ENCODE data around the gene TEAD3.

The TEAD3 gene

DNA sequence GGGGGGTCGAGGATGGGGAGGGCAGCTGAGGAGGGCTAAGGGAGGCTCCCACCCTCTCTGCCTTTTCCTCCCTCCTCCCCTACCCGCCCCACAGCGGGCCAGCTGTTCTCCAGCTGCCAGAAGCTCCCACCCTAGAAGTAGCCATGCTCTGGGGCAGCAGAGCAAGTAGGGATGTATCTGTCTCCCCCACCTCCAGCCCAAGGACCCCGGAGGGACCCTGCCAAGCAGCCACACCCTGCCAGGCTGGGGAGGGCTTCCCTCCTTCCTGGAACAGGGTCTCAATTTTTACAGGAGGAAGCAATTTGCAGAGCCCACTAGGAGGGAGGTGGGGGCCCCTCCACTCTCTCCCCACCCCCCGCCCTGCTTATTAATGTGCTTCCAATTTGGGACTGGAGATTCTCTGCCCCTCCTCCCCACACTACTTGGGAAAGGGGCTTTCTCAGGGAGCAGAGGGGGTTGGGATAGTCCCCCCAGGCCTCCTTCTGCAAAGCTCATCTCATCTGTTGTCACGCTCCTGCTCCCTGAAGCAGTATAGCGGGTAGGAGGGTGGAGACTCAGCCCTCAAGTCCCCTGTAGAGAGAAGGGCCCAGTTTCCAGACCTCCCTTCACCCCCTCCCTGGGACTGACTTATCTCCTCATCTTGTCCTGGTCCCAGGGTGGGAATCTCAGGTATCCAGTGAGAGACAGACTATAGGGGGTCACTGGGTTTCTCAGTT lies 4.5 kb downstream of the TEAD3 start:
- no peak for DNase-seq (ENCODE audit: low read depth)

DNA sequence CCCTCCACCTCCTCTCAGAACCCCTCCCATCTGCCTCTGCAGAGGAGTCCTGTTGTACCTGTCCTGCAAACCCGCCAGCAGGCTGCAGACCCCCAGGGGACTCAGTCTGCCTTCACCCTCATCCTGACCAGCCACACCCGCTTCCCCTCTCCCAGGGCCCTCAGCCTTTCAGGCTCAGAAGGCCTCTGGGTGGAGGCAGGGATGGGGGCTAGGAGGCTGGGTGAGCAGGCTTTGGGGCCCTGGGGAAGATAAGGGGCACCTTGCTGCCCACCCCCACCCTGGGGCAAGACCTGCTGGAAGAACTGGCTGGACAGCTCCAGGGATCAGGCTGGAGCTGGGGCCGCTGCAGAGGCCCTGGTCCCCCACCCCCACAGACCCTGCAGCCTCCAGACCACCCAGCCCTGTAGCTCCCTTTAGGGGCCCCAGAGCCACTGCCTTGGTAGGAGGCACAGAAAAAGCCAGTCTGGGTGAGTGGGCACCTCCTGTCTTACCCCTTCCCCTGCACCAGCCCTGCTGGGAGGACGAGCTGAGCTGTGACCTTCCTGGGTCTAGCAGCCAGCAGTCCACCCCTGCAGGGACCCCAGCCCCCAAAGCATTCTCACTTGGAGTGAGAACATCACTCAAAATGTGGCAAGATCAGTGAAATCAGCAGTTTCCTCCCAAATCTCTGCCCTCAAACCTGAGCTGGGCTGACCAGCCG lies 5.2 kb downstream of the TEAD3 start:
- DNase-seq (ENCODE audit: low read depth), result no peak

DNA sequence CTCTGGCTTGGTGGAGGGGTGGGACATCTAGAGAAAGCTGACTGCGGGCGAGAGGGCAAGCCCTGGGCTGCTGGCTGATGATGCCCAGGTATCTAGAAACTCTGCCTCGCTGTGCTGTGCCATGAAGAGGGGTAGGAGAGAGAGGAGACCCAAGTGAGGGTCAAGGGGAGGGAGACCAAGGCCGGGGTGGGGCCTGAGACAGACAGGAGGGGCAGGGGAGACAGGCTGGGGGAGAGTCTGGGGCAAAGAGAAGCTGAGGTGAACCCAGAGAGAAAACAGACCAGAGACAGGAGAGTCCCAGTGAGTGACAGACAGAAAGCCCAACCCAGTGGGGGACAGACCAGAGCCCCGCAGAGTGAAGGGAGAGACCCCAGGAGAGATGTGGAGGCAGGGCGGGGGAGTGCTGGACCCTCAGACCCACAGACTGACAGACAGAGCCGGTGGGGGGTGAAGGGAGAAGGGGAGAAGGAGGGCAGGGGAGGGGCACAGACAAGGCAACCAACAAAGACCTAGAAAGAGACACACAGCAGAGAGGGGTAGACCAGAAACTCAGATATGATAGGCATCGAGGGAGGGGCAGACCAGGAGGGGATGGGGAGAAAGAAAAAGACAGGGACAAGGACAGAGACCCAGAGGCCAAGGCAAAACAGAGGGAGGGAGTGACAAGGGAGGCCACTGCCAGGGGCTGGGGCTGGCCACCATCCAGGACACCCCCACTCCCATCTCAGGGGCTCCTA lies 5.9 kb downstream of the TEAD3 start:
- no peak for DNase-seq (ENCODE audit: low read depth)

DNA sequence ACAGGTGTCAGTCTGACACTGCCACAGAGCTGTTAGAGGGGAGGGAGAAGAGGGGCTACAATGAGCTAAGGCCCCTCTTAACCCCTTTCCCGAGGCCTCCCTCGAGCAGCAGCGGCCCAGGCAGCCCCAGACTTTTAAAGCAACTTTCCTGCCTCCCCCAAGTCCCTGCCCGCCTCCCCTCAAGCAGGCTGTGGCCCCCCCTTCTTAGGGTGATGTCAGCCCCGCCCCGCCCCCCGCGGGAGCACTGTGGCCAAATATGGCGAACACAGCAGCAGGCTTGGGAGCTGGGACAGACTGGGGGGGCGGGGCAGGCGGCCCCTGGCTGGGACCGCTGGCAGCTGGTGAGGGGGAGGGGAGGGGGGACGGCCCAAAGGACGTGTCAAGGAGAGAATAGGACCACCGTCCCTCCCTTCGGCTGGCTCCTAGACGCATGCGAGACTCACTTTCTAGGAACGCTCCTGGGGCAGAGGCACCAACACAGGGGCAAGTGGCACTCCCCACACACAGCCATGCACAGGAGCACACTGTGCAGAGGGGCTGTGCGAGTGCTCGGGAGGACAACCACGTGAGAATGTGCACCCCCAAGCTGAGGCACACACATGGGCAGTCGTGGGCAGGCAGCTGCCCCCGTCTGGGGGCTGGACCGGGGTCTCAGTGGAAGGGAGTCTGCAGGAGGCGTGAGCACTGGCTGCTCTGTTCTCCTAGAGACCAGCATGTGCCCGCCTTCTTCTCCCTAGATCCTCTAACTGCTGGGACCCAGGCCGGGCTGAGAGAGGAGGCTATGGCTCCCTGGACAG lies 6.7 kb downstream of the TEAD3 start:
- DNase-seq (ENCODE audit: low read depth), result no peak

DNA sequence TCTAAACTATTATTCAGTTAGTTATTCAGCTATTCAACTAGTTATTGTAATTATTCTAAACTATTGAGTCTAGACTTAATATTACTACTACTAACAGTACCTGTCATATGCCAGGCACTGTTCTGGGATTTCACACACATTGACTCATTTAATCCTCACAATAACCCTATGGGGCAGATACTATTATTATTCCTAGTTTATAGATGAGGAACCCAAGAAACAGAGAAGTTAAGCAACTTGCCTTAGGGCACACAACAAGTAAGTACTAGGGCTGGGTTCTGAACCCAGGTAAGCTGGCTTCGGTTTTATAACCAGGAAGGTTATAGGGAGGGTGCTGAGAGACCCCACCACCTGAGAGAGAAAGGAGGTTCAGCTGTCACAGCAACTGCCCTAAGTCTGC lies 7.8 kb downstream of the TEAD3 start:
- DNase-seq (ENCODE audit: low read depth), result no peak

DNA sequence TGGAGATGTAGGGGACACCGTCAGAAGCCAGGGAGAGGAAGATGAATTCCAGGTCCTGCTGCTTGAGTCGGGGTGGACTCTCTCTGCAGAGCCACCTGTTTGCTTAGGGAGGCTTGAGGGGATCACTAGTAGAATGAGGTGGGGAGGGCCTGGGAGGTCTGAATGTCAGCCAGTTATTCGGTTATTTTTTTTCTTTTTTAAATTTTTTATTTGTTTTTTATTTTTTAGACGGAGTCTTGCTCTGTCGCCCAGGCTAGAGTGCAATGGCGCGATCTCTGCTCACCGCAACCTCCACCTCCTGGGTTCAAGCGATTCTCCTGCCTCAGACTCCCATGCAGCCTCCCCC lies 8.4 kb downstream of the TEAD3 start:
- DNase-seq (ENCODE audit: low read depth), result no peak

DNA sequence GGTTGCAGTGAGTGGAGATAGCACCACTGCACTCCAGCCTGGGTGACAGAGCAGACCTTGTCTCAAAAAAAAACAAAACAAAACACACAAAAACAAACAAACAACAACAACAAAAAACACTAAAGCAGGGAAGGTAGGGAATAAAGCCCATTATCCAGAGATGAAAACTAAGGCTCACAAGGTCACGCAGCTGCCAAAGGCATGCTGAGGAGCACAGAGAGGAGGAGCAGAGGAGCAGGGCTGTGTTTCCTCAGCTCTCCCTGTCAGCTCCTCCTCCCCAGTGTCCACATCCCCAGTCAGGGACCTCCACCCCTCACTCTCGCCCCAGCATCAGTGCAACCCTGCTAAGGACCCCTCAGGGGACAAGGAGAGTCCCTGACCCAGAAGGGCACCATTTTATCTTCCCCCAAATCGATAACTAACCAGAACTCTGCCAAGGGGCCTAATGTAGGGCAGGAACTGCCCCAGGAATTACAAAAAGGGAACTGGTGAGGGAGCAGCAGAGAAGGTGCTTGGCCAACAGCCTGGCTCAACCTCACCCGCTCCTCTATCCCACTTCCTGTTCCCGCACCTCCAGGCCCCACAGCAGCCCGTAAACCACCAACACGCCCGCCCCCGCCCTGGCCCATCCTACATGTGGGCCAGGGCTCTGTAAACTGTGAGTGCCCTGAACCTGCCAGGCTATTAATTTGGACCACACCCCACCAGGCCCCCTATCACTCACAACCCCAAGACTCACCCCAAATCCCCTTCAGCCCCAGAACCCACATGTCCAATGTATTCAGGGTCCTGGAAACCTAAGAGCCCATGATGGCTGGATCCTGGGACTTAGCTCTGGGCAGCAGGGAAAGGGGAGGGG lies 9.0 kb downstream of the TEAD3 start:
- no peak for DNase-seq (ENCODE audit: low read depth)

DNA sequence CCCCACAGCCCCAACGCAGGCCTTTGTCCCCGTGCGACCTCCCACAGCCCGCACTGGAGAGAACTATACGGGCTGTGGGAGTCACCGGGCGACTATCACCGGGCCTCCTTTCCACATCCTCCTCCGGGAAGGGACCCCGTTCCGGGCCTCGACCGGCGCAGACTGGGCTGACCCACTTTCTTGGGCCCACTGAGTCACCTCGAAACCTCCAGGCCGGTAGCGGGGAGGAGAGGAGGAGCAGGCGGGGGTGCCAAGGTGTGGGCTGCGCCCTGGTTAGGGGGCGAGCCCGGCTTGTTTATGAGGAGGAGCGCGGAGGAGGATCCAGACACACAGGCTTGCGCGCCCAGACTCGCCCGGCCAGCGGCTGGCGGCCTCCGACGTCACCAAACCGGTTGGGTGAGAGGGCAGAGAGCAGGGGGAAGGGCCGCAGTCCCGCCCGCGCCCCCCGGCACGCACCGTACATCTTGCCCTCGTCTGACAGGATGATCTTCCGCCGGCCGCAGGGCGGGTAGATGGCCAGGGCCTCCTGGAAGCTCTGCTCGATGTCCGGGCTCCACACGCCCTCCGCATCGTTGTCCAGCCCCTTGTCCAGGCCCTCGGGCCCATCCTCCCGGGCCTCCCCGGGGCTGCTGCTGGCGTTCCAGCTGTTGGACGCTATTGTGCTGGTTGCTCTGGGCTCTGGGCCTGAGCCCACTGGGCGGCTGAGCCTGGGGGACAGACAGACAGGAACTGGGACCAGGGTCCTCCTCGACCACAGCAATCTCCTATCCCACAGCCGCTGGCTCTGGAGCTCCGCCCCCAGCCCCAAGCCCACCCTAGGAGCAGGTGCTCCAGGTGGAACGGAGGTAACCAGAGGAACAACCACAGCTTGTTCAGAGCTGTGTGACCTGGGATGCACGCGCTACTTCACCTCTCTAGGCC lies 10.6 kb downstream of the TEAD3 start:
- DNase-seq (ENCODE audit: low read depth), result no peak

DNA sequence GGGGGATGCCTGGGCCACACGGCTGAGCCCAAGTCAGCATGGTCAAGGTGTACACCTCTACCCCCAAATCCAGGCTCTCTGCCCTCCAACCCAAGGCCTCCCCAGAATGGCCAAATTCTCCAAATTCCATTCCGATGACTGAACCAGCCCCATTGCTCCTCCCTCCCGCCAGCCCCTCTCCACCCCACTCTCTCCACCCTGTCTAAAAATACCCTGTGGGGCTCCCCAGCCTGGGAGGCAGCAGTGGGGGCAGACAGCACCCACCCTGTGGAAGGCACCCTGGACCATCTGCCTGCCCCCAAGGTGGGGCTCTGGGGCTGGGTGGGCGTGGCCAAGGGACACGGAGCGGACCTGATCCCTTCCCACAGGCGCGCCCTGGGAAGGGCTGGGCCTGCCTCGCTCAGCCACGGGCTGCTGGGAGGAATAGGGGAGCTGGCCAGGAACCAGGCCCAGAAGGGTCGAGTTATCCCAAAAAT lies 11.4 kb downstream of the TEAD3 start:
- no peak for DNase-seq (ENCODE audit: low read depth)

DNA sequence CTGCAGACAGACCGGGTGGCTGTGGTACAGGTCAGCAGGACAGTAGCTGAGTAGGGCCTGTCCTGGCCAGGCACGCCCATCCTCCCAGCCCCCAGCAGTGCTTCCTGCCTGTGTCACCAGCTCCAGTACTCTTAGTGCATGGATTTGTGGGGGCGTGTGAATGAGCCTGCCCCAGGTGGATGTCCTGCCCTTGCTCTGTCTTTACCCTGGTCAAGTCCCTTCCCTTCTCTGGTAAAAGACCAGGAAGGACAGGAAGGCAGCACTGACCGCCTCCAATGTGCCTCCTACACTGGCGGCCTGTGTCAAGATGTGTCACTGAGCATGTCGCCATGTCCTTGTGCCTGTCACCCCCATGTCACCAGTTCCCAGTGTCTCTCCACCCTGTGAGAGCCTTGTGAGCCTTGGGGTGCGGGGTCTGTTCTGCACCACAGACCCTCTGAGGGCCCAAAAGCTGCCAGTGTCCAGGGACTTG lies 11.9 kb downstream of the TEAD3 start:
- DNase-seq (ENCODE audit: low read depth), result no peak

DNA sequence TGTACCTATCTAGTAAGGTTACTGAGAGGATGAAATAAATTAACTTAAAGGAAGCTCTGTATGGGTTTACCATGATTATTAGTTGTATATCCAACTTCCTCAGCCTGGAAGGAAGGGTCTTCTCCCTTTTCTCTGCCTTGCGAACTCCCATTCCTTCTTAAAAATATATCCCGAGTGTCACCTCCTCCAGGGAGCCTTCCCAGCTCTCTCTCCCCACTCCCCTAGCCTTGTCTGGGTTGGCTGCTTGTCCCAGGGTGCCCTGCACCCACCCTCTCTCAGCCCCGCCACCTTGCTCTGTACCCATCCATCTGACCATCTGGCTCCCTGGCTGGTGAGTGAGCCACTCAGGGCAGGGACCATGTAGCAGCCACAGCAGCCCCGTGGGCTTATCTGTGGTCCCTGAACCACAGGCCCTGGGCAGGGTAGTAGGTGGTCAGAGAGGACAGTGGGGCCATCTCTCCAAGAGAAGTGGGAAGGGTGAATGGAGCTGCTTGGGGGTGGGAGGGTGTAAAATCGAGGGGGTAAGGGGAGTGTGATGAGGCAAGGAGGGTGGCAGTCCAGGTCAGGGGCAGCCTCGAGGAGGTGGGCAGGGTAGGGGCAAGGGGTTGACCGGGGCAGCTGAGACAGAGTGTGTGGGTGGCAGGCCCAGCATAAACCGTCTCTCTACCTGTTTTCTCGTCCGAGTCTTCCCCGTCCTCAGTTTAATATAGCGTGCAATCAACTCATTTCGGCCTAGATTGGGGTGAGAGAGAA lies 12.8 kb downstream of the TEAD3 start:
- no peak for DNase-seq (ENCODE audit: low read depth)

DNA sequence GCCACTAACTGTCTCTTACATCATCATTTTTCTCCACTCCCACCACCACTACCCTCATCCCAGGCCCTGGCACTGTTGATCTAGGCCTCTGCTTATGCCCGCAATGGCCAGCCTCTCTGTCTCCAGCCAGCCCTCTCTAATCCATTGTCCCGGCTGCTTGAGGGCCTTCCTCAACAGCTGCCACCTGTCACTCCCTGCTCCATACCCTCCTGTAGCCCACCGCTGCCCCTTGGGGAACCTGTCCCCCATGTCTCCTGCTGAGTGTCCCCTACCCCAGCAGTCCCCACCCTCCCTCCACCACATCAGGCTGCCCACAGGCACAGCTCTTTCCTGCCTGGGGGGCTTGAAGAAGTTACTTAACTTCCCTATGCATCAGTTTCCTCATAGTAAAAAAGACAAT lies 13.4 kb downstream of the TEAD3 start:
- no peak for DNase-seq (ENCODE audit: low read depth)

DNA sequence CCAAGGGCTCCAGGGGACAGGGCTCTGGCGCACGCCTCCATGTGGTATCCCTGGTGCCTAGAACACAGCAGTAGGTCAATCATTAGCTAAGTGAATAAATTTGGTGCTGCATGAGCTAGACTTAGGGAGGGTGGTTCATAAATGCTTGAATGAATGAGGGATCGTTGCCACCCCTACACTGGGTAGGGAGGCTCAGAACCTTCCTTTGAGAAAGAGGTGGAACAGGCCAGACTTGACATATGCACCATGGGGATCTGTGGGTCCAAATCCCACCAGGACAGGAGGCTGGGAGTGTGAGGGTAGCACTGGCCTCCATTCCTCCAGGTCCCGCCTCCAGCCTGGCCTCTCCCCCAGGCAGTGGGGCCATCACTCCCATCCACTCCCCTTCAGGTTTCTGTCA lies 13.8 kb downstream of the TEAD3 start:
- DNase-seq (ENCODE audit: low read depth), result no peak

DNA sequence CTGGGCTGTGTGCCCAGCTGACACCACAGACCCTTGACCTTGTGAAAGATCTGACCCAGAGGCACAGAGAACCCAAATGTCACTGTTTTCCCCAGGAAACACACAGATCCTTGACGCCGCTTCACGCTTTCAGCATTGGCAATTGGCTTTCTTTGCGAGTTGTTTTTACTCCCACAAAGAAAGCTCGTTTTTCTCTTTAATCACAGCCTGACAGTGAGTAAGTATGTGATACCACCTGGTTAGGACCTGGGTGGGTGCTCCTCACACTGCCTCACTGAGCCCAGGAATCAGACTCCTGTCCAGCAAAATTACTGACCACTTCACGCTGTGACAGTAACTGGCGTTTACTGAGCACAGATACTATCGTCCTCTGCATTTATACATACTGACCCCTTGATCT lies 15.7 kb downstream of the TEAD3 start:
- DNase-seq (ENCODE audit: low read depth), result no peak

DNA sequence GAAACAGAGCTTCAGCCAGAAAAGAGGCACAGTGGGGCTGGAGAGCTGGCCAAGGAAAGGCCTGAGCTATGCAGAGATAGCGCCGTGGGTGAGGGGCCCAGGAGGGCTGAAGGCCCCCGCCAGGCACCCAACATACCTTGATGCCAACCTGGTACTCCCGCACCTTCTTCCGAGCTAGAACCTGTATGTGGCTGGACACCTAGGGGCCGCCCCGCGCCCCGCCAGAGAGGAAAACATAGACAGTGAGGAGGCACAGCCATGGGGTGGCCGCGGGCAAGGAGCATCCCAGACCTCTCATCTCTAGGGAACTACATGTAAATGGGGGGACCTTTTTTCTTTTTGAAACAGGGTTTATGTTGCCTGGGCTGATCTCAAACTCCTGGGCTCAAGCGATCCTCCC lies 16.7 kb downstream of the TEAD3 start:
- DNase-seq (ENCODE audit: low read depth), result no peak

DNA sequence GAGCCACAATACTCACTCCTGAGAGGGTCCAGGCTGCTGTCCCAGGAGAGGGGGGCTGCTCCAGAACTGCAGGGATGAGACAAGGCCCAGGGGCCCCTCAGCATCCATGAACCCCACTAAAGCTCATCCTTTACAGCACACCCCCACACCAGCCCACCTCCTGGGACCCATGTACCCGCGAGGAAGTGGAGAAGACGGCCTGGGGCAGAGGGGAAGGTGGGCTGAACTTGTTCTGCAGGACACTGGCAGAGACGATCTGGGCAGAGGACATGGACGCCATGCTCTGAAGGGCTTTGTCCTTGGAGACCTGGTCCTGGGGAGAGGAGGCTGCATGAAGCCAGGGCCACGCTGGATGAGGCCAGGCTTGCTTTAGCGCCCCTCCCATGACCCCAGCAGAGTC lies 18.6 kb downstream of the TEAD3 start:
- DNase-seq (ENCODE audit: low read depth), result no peak

DNA sequence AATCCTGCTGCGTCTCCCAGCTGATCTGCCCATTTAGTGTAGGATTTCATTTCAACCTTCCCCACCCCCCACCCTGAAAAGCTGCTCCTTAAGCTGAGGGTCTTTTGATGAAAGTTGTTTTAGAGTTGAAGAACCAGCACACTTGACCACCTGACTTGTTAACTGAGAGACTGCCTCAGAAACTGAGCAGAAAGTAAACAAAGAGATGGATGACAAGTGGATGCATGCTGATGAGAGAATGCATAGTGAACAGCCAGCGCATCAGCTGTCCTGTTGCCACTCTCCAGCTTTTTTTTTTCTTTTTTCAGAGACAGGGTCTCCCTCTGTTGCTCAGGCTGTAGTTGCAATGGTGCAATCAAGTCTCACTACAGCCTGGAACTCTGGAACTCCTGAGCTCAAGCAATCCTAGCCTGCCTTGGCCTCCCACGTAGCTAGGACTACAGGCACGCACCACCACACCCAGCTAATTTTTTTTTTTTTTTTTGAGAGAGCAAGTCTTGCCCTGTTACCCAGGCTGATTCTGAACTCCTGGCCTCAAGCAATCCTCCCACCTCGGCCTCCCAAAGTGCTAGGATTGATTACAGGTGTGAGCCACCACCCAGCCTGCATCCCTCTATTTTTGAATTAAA lies 19.2 kb downstream of the TEAD3 start:
- DNase-seq (ENCODE audit: low read depth), result no peak

DNA sequence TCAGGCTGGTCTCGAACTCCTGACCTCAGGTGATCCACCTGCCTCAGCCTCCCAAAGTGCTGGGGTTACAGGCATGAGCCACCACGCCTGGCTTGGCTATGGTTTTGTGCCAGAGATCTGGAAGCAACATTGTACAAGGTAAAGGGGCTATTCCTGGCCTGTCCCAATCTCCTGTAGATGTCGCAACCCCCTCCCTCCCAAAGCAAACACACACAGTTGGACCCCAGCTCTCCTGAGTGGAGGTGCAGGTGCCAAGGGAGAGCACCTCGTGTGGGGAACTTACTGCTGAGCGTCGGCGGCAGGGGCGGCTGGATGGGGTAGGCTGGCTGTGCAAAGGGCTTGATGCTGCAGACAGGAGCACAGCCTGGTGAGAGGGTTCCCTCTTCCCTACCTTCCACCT lies 19.9 kb downstream of the TEAD3 start:
- DNase-seq (ENCODE audit: low read depth), result no peak

DNA sequence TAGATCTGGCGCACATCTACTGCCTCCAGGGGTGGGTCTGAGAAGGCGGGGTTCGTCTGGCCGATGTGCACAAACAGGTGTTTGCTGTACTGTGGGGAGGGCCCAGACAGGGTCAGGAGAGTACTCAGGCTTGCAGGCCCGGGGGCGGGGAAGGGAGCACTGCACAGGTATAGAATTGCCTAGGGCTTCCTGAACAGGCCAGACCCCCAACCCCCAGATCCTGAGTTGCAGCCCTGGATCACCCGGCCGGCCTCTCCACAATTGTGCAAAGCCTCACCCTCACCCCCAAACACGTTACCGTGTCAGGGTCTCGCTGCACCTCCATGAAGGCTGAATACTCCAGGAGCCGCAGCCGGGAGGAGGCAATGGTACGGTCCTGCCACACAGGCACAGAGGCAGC lies 20.9 kb downstream of the TEAD3 start:
- DNase-seq (ENCODE audit: low read depth), result no peak
